ENCODE results near the gene LPXN. TPM values are rescaled to one million over a fixed set of nuclear protein-coding genes. Genes with fewer than 3 reads are reported as not detected.

The LPXN gene
- total RNA-seq, 1 donor from 2014 or later, result 284 TPM

DNA sequence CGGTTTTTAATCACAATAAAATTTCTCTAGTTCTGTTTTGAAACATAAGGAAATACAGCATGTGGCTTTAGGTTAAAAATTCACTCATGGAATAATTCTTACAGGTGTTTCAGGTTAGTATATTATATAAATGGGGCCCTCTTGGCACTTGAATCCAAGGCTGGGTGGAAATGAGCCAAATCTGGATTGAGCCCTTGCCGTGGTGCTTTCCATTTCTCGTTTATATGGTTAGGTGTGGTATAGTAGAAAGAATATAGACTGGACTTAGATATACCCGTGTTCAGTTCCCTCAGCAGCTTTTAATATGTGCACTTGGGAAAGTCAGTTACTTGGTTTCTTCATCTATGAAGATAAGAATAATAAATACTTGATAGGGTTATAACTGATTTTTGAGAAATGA is 19.2 kb upstream of the LPXN start:
- TF ChIP-seq, protein P1, sequence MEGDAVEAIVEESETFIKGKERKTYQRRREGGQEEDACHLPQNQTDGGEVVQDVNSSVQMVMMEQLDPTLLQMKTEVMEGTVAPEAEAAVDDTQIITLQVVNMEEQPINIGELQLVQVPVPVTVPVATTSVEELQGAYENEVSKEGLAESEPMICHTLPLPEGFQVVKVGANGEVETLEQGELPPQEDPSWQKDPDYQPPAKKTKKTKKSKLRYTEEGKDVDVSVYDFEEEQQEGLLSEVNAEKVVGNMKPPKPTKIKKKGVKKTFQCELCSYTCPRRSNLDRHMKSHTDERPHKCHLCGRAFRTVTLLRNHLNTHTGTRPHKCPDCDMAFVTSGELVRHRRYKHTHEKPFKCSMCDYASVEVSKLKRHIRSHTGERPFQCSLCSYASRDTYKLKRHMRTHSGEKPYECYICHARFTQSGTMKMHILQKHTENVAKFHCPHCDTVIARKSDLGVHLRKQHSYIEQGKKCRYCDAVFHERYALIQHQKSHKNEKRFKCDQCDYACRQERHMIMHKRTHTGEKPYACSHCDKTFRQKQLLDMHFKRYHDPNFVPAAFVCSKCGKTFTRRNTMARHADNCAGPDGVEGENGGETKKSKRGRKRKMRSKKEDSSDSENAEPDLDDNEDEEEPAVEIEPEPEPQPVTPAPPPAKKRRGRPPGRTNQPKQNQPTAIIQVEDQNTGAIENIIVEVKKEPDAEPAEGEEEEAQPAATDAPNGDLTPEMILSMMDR (IDR thresholded peaks at IDR 0.05), result no peak
- Mint-ChIP-seq H3K9me3 (no peaks in the 10 kb centered on the region), H3K27ac (no peak overlapping the region), H3K4me1 (peaks cover 39% of the 10 kb centered on the region), H3K27me3 (no peaks in the 10 kb centered on the region), H3K4me3 (no peak overlapping the region), H3K36me3 (ENCODE audit: low read depth) (peaks cover 49% of the 10 kb centered on the region)
- ChIA-PET CTCF (interaction anchor here (0.8 kb wide), 1 partner anchor 31 kb away, joined by 3 read pairs; no protein-coding TSS in a partner anchor), POLR2A (interaction anchor here (0.7 kb wide), 1 partner anchor 72 kb away, joined by 3 read pairs; no protein-coding TSS in a partner anchor)
- intact Hi-C loops (cut with micrococcal nuclease), result no loop called here
- ATAC-seq (ENCODE audit: low read depth) (no peak), DNase-seq (no peak)

- intact Hi-C loops (cut with micrococcal nuclease), result no loop called here
- H3K4me1 Mint-ChIP-seq, result peaks cover 33% of the 10 kb centered on the region
- H3K4me3 Mint-ChIP-seq, result no peak overlapping the region
- TF ChIP-seq, protein P1 (IDR thresholded peaks at IDR 0.05), result no peak
- peaks cover 57% of the 10 kb centered on the region for H3K36me3 Mint-ChIP-seq (ENCODE audit: low read depth)
- ChIA-PET CTCF (interaction anchor here (1.0 kb wide), 1 partner anchor 11 kb away, joined by 3 read pairs; no protein-coding TSS in a partner anchor), POLR2A (no interaction called here)
- ATAC-seq (ENCODE audit: low read depth) (no peak), DNase-seq (no peak)
- H3K27me3 Mint-ChIP-seq, result no peaks in the 10 kb centered on the region
- no peaks in the 10 kb centered on the region for H3K9me3 Mint-ChIP-seq
- H3K27ac Mint-ChIP-seq, result no peak overlapping the region
Observed at GRCh38 chr11:58592760-58593472, 17.3 kb upstream of the LPXN start.

GRCh38 chr11:58591659-58592058 is 16.0 kb upstream of the LPXN start:
- ATAC-seq (ENCODE audit: low read depth), result no peak
- ChIA-PET POLR2A (interaction anchor here (0.7 to 1.3 kb wide), 2 partner anchors 18 to 561 kb away, joined by 4 read pairs; no protein-coding TSS in a partner anchor), CTCF (no interaction called here)
- Mint-ChIP-seq H3K4me3 (no peak overlapping the region), H3K9me3 (no peaks in the 10 kb centered on the region), H3K27me3 (no peaks in the 10 kb centered on the region), H3K27ac (no peak overlapping the region), H3K4me1 (peaks cover 36% of the 10 kb centered on the region), H3K36me3 (ENCODE audit: low read depth) (peaks cover 59% of the 10 kb centered on the region)
- TF ChIP-seq, protein P1 (IDR thresholded peaks at IDR 0.05), result no peak
- intact Hi-C loops (cut with micrococcal nuclease), result no loop called here
- no peak for DNase-seq

DNA sequence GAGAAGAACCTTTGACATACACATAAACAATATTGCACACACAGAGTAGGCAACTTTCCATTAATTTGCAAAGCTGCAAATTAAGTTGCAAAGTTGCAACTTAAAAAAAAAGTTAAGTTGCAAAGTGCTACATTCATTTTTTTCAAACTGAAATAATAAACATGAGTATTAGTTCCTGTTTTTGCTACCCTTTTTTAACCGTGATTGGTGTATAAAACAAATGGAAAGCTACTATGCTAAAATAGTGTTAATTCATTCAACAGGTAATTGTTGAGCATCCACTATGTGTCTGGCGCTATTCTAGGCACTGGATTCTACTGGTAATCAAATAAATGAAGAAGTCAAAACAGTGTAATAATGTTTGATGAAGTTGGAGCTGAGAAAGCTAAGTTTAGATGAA is 11.3 kb upstream of the LPXN start:
- H3K27me3 Mint-ChIP-seq, result no peaks in the 10 kb centered on the region
- POLR2A ChIA-PET, result interaction anchor here (1.0 to 1.8 kb wide), 4 partner anchors 9 to 19 kb away, joined by 6 to 11 read pairs (median 8); partner anchors contain the start of gene LPXN
- peaks cover 50% of the 10 kb centered on the region for H3K36me3 Mint-ChIP-seq (ENCODE audit: low read depth)
- TF ChIP-seq, protein P1 (IDR thresholded peaks at IDR 0.05), result no peak
- DNase-seq, result no peak
- H3K4me1 Mint-ChIP-seq, result peaks cover 49% of the 10 kb centered on the region
- H3K27ac Mint-ChIP-seq, result peak overlapping the region; percentile 38
- ATAC-seq (ENCODE audit: low read depth), result peak; percentile 34
- no peaks in the 10 kb centered on the region for H3K9me3 Mint-ChIP-seq
- CTCF ChIA-PET, result interaction anchor here (2.6 kb wide), 1 partner anchor 19 kb away, joined by 19 read pairs; no protein-coding TSS in a partner anchor
- intact Hi-C loops (cut with micrococcal nuclease), result loop anchor here (2.0 kb wide), 1 partner anchor 20 kb away; no protein-coding TSS in a partner anchor
- H3K4me3 Mint-ChIP-seq, result peak overlapping the region; percentile 12

- TF ChIP-seq, protein P1 (IDR thresholded peaks at IDR 0.05), result no peak
- Mint-ChIP-seq H3K36me3 (ENCODE audit: low read depth) (peaks cover 58% of the 10 kb centered on the region), H3K4me1 (peaks cover 68% of the 10 kb centered on the region), H3K27ac (no peak overlapping the region), H3K27me3 (no peaks in the 10 kb centered on the region), H3K4me3 (no peak overlapping the region), H3K9me3 (no peaks in the 10 kb centered on the region)
- ATAC-seq (ENCODE audit: low read depth), result no peak
- DNase-seq, result no peak
- ChIA-PET CTCF (interaction anchor here (1.3 to 2.0 kb wide), 2 partner anchors 15 to 47 kb away, joined by 3 to 12 read pairs; no protein-coding TSS in a partner anchor), POLR2A (interaction anchor here (0.8 kb wide), 1 partner anchor 9 kb away, joined by 7 read pairs; no protein-coding TSS in a partner anchor)
- intact Hi-C loops (cut with micrococcal nuclease), result no loop called here
Observed at GRCh38 chr11:58582437-58582836, 6.8 kb upstream of the LPXN start.
